Sigmoid colon (tissue), 4 donors: Measurements from ENCODE around the gene TRUB2.
"Not testable (repeated sequence)": the region's sequence is repeated elsewhere in the genome, so short reads cannot be mapped to it uniquely, and the experiment has no call there.

Experiments used
- CTCF ChIP-seq, 4 experiments: fragments of 450-650 bp in 3 of 4; fragments of 200-600 bp in 1 of 4; IDR thresholded peaks; one replicate each; pipeline ENCODE4 v1.5.1; 2016 to 2019; ENCODE audit warnings: antibody characterized with exemption in 4 of 4, mild to moderate bottlenecking in 3 of 4, moderate library complexity in 2 of 4
- EP300 ChIP-seq, 4 donors: sonication (generic); formaldehyde crosslinking; IDR thresholded peaks; one replicate each; pipeline ENCODE4 v1.6.1; 2017; ENCODE audit warnings: antibody characterized with exemption in 4 of 4

GRCh38 chr9:128338852-128339614 is 16.8 kb upstream of the TRUB2 start:
- not testable (repeated sequence) for TF ChIP-seq EP300, CTCF (IDR thresholded peaks at IDR 0.05)
